HepG2 (cell line): Measurements from ENCODE around the gene PRSS38. TPM values are rescaled to one million over a fixed set of nuclear protein-coding genes. Genes with fewer than 3 reads are reported as not detected.
A peak's percentile ranks its signal among the peaks of the same experiment; 100 is the strongest.

ENCODE experiments used
- ATAC-seq: fragments of 200-7000 bp; cut with Tn5 transposase; 3 replicates; pipeline ENCODE4 v1.9.1; 2020; ENCODE audit warnings: mild to moderate bottlenecking, moderate library complexity
- BruUV-seq: library from RNA; stranded (reverse); fragments of 400-500 nt; replicated peaks from 2 replicates; lab custom pipeline; 2021; lab: Mats Ljungman, UMichigan
- CTCF ChIA-PET: fragments of 300-600 bp; formaldehyde crosslinking; extraction: SDS; loops from one replicate; lab custom pipeline; 2021; ENCODE audit warnings: low total read pairs, inconsistent platforms, low intra/inter-chr PET ratio; lab: Yijun Ruan, JAX
- POLR2A ChIA-PET: fragments of 350-600 bp; sonication (Branson Sonifier 250); formaldehyde crosslinking; loops from one replicate; lab custom pipeline; 2020; ENCODE audit warnings: antibody characterized with exemption, inconsistent platforms; lab: Yijun Ruan, JAX
- DNase-seq: peaks from one replicate; pipeline ENCODE4 v3.0.0-alpha.2; 2015; ENCODE audit warnings: low spot score
- FAIRE-seq: peaks from 3 replicates; lab custom pipeline; 2011; peaks lifted over from hg19 to GRCh38; lab: Jason Lieb, UNC
- H2AFZ ChIP-seq: one replicate; pipeline ENCODE4 v1.6.1; 2011; ENCODE audit warnings: low read length, inconsistent platforms
- H3K27ac ChIP-seq: fragments of 300-600 bp; 3 replicates; pipeline ENCODE4 v1.8.0; 2011; ENCODE audit warnings: mixed run types, mild to moderate bottlenecking, mixed read lengths, low read length, inconsistent platforms; ENCODE audit not compliant: insufficient read depth; ENCODE audit errors: extremely low read length
- H3K27me3 ChIP-seq, 2 experiments: fragments of 200-600 bp in 1 of 2; 2 replicates in 1 of 2; 3 replicates in 1 of 2; pipeline versions ENCODE4 v1.6.0 to v1.8.0; 2011; ENCODE audit warnings: low read length in 2 of 2, mild to moderate bottlenecking in 2 of 2, moderate library complexity in 2 of 2, inconsistent platforms in 1 of 2; ENCODE audit not compliant: insufficient read depth in 2 of 2, control insufficient read depth in 1 of 2
- H3K36me3 ChIP-seq, 2 experiments: fragments of 200-600 bp in 1 of 2; replicated peaks in 1 of 2; 2 replicates in 1 of 2; 3 replicates in 1 of 2; pipeline versions ENCODE4 v1.5.1 to v1.8.0; 2011; ENCODE audit warnings: low read length in 2 of 2, inconsistent platforms in 1 of 2; ENCODE audit not compliant: insufficient read depth in 2 of 2, control insufficient read depth in 1 of 2
- H3K4me1 ChIP-seq: 2 replicates; pipeline ENCODE4 v1.5.1; 2012; ENCODE audit warnings: low read length, inconsistent platforms; ENCODE audit not compliant: insufficient read depth
- H3K4me2 ChIP-seq: 2 replicates; pipeline ENCODE4 v1.6.0; 2011; ENCODE audit warnings: low read depth, low read length, inconsistent platforms
- H3K4me3 ChIP-seq, 3 experiments: fragments of 200-600 bp in 1 of 3; sonication (generic), shearing (Covaris generic) in 1 of 3; replicated peaks in 1 of 3; 2 replicates each; pipeline ENCODE4 v1.5.1; 2011 to 2016; ENCODE audit warnings: low read length in 3 of 3, inconsistent platforms in 2 of 3, low read depth in 2 of 3, mild to moderate bottlenecking in 2 of 3, control low read depth in 1 of 3, mixed read lengths in 1 of 3; ENCODE audit not compliant: insufficient read depth in 1 of 3
- H3K79me2 ChIP-seq: one replicate; pipeline ENCODE4 v1.6.1; 2011; ENCODE audit warnings: low read length, inconsistent platforms; ENCODE audit not compliant: insufficient read depth
- H3K9ac ChIP-seq: 2 replicates; pipeline ENCODE4 v1.6.0; 2011; ENCODE audit warnings: mild to moderate bottlenecking, low read depth, low read length, inconsistent platforms; ENCODE audit not compliant: insufficient read depth
- H3K9me3 ChIP-seq: 2 replicates; pipeline ENCODE4 v1.5.1; 2012; ENCODE audit warnings: mild to moderate bottlenecking, low read length
- H4K20me1 ChIP-seq: 2 replicates; pipeline ENCODE4 v1.6.0; 2011; ENCODE audit warnings: inconsistent platforms, mild to moderate bottlenecking, low read length, moderate library complexity; ENCODE audit not compliant: insufficient read depth
- AGO1 ChIP-seq: fragments of 200-400 bp; formaldehyde crosslinking; IDR thresholded peaks from 2 replicates; pipeline ENCODE4 v1.6.1; 2017; ENCODE audit warnings: mild to moderate bottlenecking, low read depth, low read length, moderate library complexity; ENCODE audit not compliant: poor library complexity, severe bottlenecking
- E2F2 ChIP-seq: sonication (generic); formaldehyde crosslinking; IDR thresholded peaks from 2 replicates; pipeline ENCODE4 v1.4.0; 2020; ENCODE audit warnings: missing genetic modification reagents, borderline replicate concordance
- EEA1 ChIP-seq: sonication (generic); formaldehyde crosslinking; IDR thresholded peaks from 2 replicates; pipeline ENCODE4 v1.5.1; 2020; ENCODE audit warnings: mild to moderate bottlenecking, missing genetic modification reagents, borderline replicate concordance
- JUND ChIP-seq: sonication (generic); formaldehyde crosslinking; IDR thresholded peaks from 2 replicates; pipeline ENCODE4 v1.8.0; 2022; ENCODE audit warnings: mild to moderate bottlenecking, missing genetic modification reagents
- KDM2A ChIP-seq: sonication (generic); formaldehyde crosslinking; IDR thresholded peaks from 2 replicates; pipeline ENCODE4 v1.4.0; 2020; ENCODE audit warnings: low read depth, missing genetic modification reagents, borderline replicate concordance
- PHF21A ChIP-seq: sonication (generic); formaldehyde crosslinking; IDR thresholded peaks from 2 replicates; pipeline ENCODE4 v1.5.0; 2020; ENCODE audit warnings: mild to moderate bottlenecking, missing genetic modification reagents
- PITX1 ChIP-seq: sonication (generic); formaldehyde crosslinking; IDR thresholded peaks from 2 replicates; pipeline ENCODE4 v1.5.1; 2020; ENCODE audit warnings: mild to moderate bottlenecking, missing genetic modification reagents
- SUZ12 ChIP-seq: fragments of 150-350 bp; IDR thresholded peaks from 2 replicates; pipeline ENCODE4 v1.6.1; 2014; ENCODE audit warnings: low read depth, low read length
- TAF15 ChIP-seq: fragments of 200-400 bp; formaldehyde crosslinking; IDR thresholded peaks from one replicate; pipeline ENCODE4 v1.6.1; 2018; ENCODE audit warnings: mild to moderate bottlenecking, low read depth, low read length; ENCODE audit not compliant: poor library complexity, severe bottlenecking
- ZBTB42 ChIP-seq: sonication (generic); formaldehyde crosslinking; IDR thresholded peaks from 2 replicates; pipeline ENCODE4 v1.5.0; 2020; ENCODE audit warnings: mild to moderate bottlenecking, missing genetic modification reagents
- ZFP90 ChIP-seq: sonication (generic); formaldehyde crosslinking; IDR thresholded peaks from 2 replicates; pipeline ENCODE4 v1.8.0; 2022; ENCODE audit warnings: missing genetic modification reagents, mild to moderate bottlenecking, inconsistent platforms, borderline replicate concordance
- ZNF101 ChIP-seq: sonication (generic); formaldehyde crosslinking; IDR thresholded peaks from 2 replicates; pipeline ENCODE4 v1.4.0; 2020; ENCODE audit warnings: mild to moderate bottlenecking, low read depth, missing genetic modification reagents, borderline replicate concordance
- ZNF430 ChIP-seq: sonication (generic); formaldehyde crosslinking; IDR thresholded peaks from 2 replicates; pipeline ENCODE4 v1.9.0; 2021; ENCODE audit warnings: mild to moderate bottlenecking, missing genetic modification reagents
- ZNF446 ChIP-seq: sonication (generic); formaldehyde crosslinking; IDR thresholded peaks from 2 replicates; pipeline ENCODE4 v1.5.0; 2020; ENCODE audit warnings: mild to moderate bottlenecking, missing genetic modification reagents
- ZNF550 ChIP-seq: sonication (generic); formaldehyde crosslinking; IDR thresholded peaks from 2 replicates; pipeline ENCODE4 v1.4.0; 2020; ENCODE audit warnings: mild to moderate bottlenecking, missing genetic modification reagents, borderline replicate concordance
- ZNF746 ChIP-seq: sonication (generic); formaldehyde crosslinking; IDR thresholded peaks from 2 replicates; pipeline ENCODE4 v1.8.0; 2022; ENCODE audit warnings: mild to moderate bottlenecking, missing genetic modification reagents
- ZNF766 ChIP-seq: sonication (generic); formaldehyde crosslinking; IDR thresholded peaks from 2 replicates; pipeline ENCODE4 v1.5.0; 2020; ENCODE audit warnings: missing genetic modification reagents, borderline replicate concordance
- ZNF772 ChIP-seq: sonication (generic); formaldehyde crosslinking; IDR thresholded peaks from 2 replicates; pipeline ENCODE4 v1.5.0; 2020; ENCODE audit warnings: mild to moderate bottlenecking, missing genetic modification reagents
- ZNF788 ChIP-seq: sonication (generic); formaldehyde crosslinking; IDR thresholded peaks from 2 replicates; pipeline ENCODE4 v1.5.0; 2020; ENCODE audit warnings: mild to moderate bottlenecking, missing genetic modification reagents, borderline replicate concordance
- ZNF878 ChIP-seq: sonication (generic); formaldehyde crosslinking; IDR thresholded peaks from 2 replicates; pipeline ENCODE4 v1.8.1; 2023; ENCODE audit warnings: mild to moderate bottlenecking, missing genetic modification reagents, moderate library complexity
- ZSCAN25 ChIP-seq: sonication (generic); formaldehyde crosslinking; IDR thresholded peaks from 2 replicates; pipeline ENCODE4 v1.8.0; 2022; ENCODE audit warnings: mild to moderate bottlenecking, missing genetic modification reagents
- WGBS: methylation state at CpG from one replicate; pipeline ENCODE4 v1.1.6; 2017; ENCODE audit warnings: low lambda C conversion rate; 5-methylcytosine and 5-hydroxymethylcytosine counted together
- in situ Hi-C: cut with HindIII; loops from 2 replicates; pipeline ENCODE4 v1.10.0; 2017; ENCODE audit warnings: low pct_unique_long_range_greater_than_20kb; ENCODE audit not compliant: extremely low pct_ligation_motif_present
- intact Hi-C: fragments of 100-400 bp; cut with micrococcal nuclease; formaldehyde crosslinking; loops from one replicate; pipeline ENCODE4 v1.10.0; 2022; ENCODE audit not compliant: unreplicated experiment
- polyA plus RNA-seq, 8 experiments: library from polyadenylated mRNA; depleted of rRNA in 3 of 8; stranded (reverse) in 7 of 8; unstranded in 1 of 8; fragments of >200 nt; fragmentation: Illumina TruSeq in 4 of 8; extraction: Trizol in 4 of 8; gene quantifications; 2 replicates each; pipeline versions ENCODE4 v1.2.1 to v1.2.3, GENCODE V29; 2011 to 2016; ENCODE audit warnings: low read depth in 4 of 8, missing spikeins in 1 of 8, mixed read lengths in 1 of 8; ENCODE audit not compliant: insufficient read depth in 1 of 8
- total RNA-seq, 5 experiments: library from RNA; depleted of rRNA; stranded (reverse); fragments of >200 nt; fragmentation: Illumina TruSeq; extraction: Trizol; gene quantifications; 2 replicates each; pipeline ENCODE4 v1.2.3, GENCODE V29; 2016; ENCODE audit warnings: low read depth in 1 of 5

Gene PRSS38
- total and polyA plus RNA-seq, 2 of the 13 experiments (the other 11 are each of a cell fraction or from before 2014, with no cell fraction given): not detected

- TF ChIP-seq E2F2 (CRISPR knock-in tag) (no peak), ZNF772 (CRISPR knock-in tag) (no peak), PHF21A (CRISPR knock-in tag) (no peak), ZBTB42 (CRISPR knock-in tag) (no peak)
- TF ChIP-seq, all 625 proteins: peak for 0
These were observed 30.2 kb upstream of the PRSS38 start (continued) for GRCh38 chr1:227785094-227785804.

- intact Hi-C loops: no loop called here
- ChIA-PET CTCF (no interaction called here), POLR2A (no interaction called here)
- Histone ChIP-seq H3K79me2 (no peaks in the 10 kb centered on the region), H3K4me2 (peak overlapping the region; percentile 98; the same call in 1 of the 2 replicates), H3K27me3 (peaks cover 6 to 33% of the 10 kb centered on the region in 2 experiments; a peak in 4 of 5 replicates), H3K9ac (no peak overlapping the region), H3K36me3 (no peaks in the 10 kb centered on the region), H3K4me3 (no peak overlapping the region), H3K9me3 (no peaks in the 10 kb centered on the region), H4K20me1 (no peaks in the 10 kb centered on the region), H2AFZ (no peak overlapping the region), H3K27ac (no peak overlapping the region), H3K4me1 (peaks cover 24% of the 10 kb centered on the region)
- 74% methylated on average over 13 of the region's 19 CpGs for WGBS
- FAIRE-seq (no peak), ATAC-seq (no peak), DNase-seq (no peak)
- BruUV-seq: no TSS peak
- TF ChIP-seq TAF15 (no peak), ZFP90 (CRISPR knock-in tag) (no peak), ZNF766 (CRISPR knock-in tag) (no peak), PITX1 (CRISPR knock-in tag) (no peak), ZNF550 (CRISPR knock-in tag) (no peak), ZNF878 (CRISPR knock-in tag) (no peak), ZSCAN25 (no peak), JUND (CRISPR knock-in tag) (no peak), ZNF446 (no peak), ZNF788 (CRISPR knock-in tag) (no peak), AGO1 (peak; percentile 1), ZNF101 (CRISPR knock-in tag) (no peak), EEA1 (CRISPR knock-in tag) (no peak), ZNF430 (CRISPR knock-in tag) (no peak), KDM2A (CRISPR knock-in tag) (peak; percentile 17; the same call in 1 of the 2 replicates), ZNF746 (CRISPR knock-in tag) (no peak), SUZ12 (no peak)
- in situ Hi-C loops: no loop called here
These were observed 29.4 kb upstream of the PRSS38 start for GRCh38 chr1:227785805-227786671.
